Kidney (tissue), 14 donors: ENCODE measurements around the gene NPM3. TPM values are rescaled to one million over a fixed set of nuclear protein-coding genes. Genes with fewer than 3 reads are reported as not detected.

Experiments
- DNase-seq, 5 donors: peaks; one replicate each; pipeline ENCODE4 v3.0.0-alpha.2; 2013 to 2020
- FAIRE-seq: peaks from 2 replicates; lab custom pipeline; 2012; peaks lifted over from hg19 to GRCh38; lab: Jason Lieb, UNC
- H3K27ac ChIP-seq, 2 donors: one replicate each; pipeline ENCODE4 v1.7.0; 2013; ENCODE audit warnings: low read depth in 2 of 2, low read length in 2 of 2, inconsistent platforms in 1 of 2
- H3K27me3 ChIP-seq: one replicate; pipeline ENCODE4 v1.7.1; 2013; ENCODE audit warnings: low read length, inconsistent platforms; ENCODE audit not compliant: control insufficient read depth, insufficient read depth
- H3K36me3 ChIP-seq, 3 donors: one replicate each; pipeline versions ENCODE4 v1.7.0 to v1.7.1; 2013; ENCODE audit warnings: low read length in 3 of 3, control low read depth in 1 of 3, inconsistent platforms in 1 of 3; ENCODE audit not compliant: insufficient read depth in 3 of 3, control insufficient read depth in 2 of 3
- H3K4me1 ChIP-seq, 3 donors: one replicate each; pipeline versions ENCODE4 v1.7.0 to v1.7.1; 2013; ENCODE audit warnings: low read length in 3 of 3, inconsistent platforms in 1 of 3, low read depth in 1 of 3; ENCODE audit not compliant: control insufficient read depth in 2 of 3, insufficient read depth in 2 of 3
- H3K4me3 ChIP-seq, 3 donors: one replicate each; pipeline versions ENCODE4 v1.7.0 to v1.8.1; 2013; ENCODE audit warnings: low read length in 3 of 3, control low read depth in 1 of 3, inconsistent platforms in 1 of 3
- H3K9ac ChIP-seq, 3 donors: one replicate each; pipeline versions ENCODE4 v1.7.0 to v1.7.1; 2013; ENCODE audit warnings: low read length in 3 of 3, control low read depth in 1 of 3, inconsistent platforms in 1 of 3
- H3K9me3 ChIP-seq, 3 donors: one replicate each; pipeline versions ENCODE4 v1.7.0 to v1.7.1; 2013; ENCODE audit warnings: low read length in 3 of 3, control low read depth in 1 of 3, inconsistent platforms in 1 of 3; ENCODE audit not compliant: control insufficient read depth in 2 of 3, insufficient read depth in 1 of 3
- CTCF ChIP-seq: IDR thresholded peaks from 3 replicates; pipeline ENCODE4 v1.5.1; 2012; ENCODE audit warnings: mild to moderate bottlenecking, moderate library complexity, borderline replicate concordance; ENCODE audit not compliant: insufficient read depth; ENCODE audit errors: extremely low read depth
- intact Hi-C: fragments of 100-400 bp; cut with DNase I; formaldehyde crosslinking; loops from one replicate; pipeline ENCODE4 v1.11.1; 2022
- polyA plus RNA-seq: library from polyadenylated mRNA; stranded (reverse); fragments of 350-450 nt; fragmentation: Illumina TruSeq; extraction: RNeasy Lipid Tissue Mini Kit (QIAGEN cat#74804); gene quantifications from one replicate; pipeline ENCODE4 v1.2.3, GENCODE V29; 2014; ENCODE audit warnings: low read depth, low replicate concordance; ENCODE audit not compliant: insufficient read depth
- total RNA-seq: library from RNA; stranded (reverse); fragmentation: NEBNext Ultra II Directional; extraction: Animal tissue kit (Norgen Biotek cat#: 25700); gene quantifications from one replicate; pipeline ENCODE4 v1.2.1, GENCODE V29; 2021
- donor health status: control.
- donor health status: control.
- donor health status: control.
- donor health status: control.
- donor health status: control.
- donor health status: DM: yes; HTN: yes; CAD: no.
- donor health status: Normal renal cell carcinoma (clear cell type).

NPM3 gene
- total and polyA plus RNA-seq, 2 donors from 2014 or later: 23.8 to 34.0 TPM

GRCh38 chr10:101780187-101780817, 2.9 kb downstream of the NPM3 start:
- FAIRE-seq (no peak), DNase-seq (peak in 4 of 5 donors; percentile 25 to 77 (median 52))
- intact Hi-C loops: no loop called here
- Histone ChIP-seq H3K27me3 (peaks cover 19% of the 10 kb centered on the region), H3K27ac (no peak overlapping the region), H3K36me3 (peaks cover 0 to 4% (median 4%) of the 10 kb centered on the region in 3 donors), H3K9me3 (no peaks in the 10 kb centered on the region), H3K4me1 (peaks cover 0 to 31% (median 4%) of the 10 kb centered on the region in 3 donors), H3K4me3 (peak overlapping the region in 1 of 3 donors; percentile 53), H3K9ac (peak overlapping the region in 1 of 3 donors; percentile 35)
- TF ChIP-seq CTCF: no peak

DNA sequence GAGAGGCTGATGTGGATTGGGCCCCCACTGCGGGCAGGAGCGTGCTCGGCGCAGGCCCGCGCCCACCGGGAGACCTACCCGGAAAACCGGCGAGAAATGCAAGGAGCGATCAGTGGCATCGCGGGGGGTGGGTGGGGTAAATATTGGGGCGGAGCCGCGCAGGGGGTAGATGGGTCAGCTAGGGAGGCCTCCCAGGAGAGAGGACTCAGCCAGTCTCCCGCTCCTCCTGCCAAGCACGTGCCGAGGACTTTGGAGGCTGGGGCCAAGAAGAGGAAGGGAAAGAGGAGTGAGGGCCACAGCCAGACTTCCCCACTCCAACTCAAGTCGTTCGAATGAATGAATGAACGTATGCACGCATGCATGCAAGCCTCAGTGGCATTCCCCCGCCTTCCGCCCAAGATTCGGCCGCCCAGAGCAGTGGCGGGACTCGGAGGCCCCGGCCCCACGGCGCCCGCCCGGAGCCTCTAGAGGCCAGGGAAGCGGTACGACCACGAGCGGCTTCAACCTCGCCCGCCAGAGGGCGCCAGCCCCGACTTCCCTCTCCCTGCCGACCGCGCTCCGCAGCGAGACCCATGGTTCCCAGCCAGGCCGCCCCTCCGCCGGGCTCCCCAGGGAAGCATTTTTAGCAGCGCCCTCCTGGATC, 3.6 kb downstream of the NPM3 start:
- H3K9ac ChIP-seq: peak overlapping the region in 1 of 3 donors; percentile 35
- peak overlapping the region; percentile 11 to 56 (median 53) for H3K4me3 ChIP-seq
- peaks cover 0 to 34% (median 4%) of the 10 kb centered on the region in 3 donors for H3K4me1 ChIP-seq
- H3K27ac ChIP-seq: no peak overlapping the region
- peak; percentile 79 for TF ChIP-seq CTCF
- H3K27me3 ChIP-seq: peaks cover 21% of the 10 kb centered on the region
- no peaks in the 10 kb centered on the region for H3K9me3 ChIP-seq
- FAIRE-seq (no peak), DNase-seq (peak; percentile 84 to 89 (median 87))
- intact Hi-C loops: loop anchor here (10.0 kb wide), 1 partner anchor 175 kb away; no protein-coding TSS in a partner anchor
- peaks cover 0 to 2% (median 0%) of the 10 kb centered on the region in 3 donors for H3K36me3 ChIP-seq

GRCh38 chr10:101778781-101779543, 4.3 kb downstream of the NPM3 start:
- Histone ChIP-seq H3K27ac (no peak overlapping the region), H3K4me3 (peak overlapping the region in 2 of 3 donors; percentile 28 to 53), H3K9me3 (no peaks in the 10 kb centered on the region), H3K36me3 (no peaks in the 10 kb centered on the region), H3K9ac (no peak overlapping the region), H3K27me3 (peaks cover 23% of the 10 kb centered on the region), H3K4me1 (peaks cover 0 to 32% (median 4%) of the 10 kb centered on the region in 3 donors)
- intact Hi-C loops: loop anchor here (10.0 kb wide), 1 partner anchor 174 kb away; no protein-coding TSS in a partner anchor
- peak; percentile 68 to 74 (median 70) for DNase-seq
- TF ChIP-seq CTCF: no peak
- FAIRE-seq: no peak
